GM12865 (cell line): ENCODE results near the gene DYSF.

Experiments
- DNase-seq: peaks from one replicate; pipeline ENCODE4 v3.0.0; 2010; ENCODE audit warnings: low read depth
- H3K4me3 ChIP-seq: 2 replicates; pipeline ENCODE4 v1.5.1; 2011; ENCODE audit warnings: mild to moderate bottlenecking, low read depth, low read length, control low read depth
- TF ChIP-seq, protein P1 (sequence below): IDR thresholded peaks from 2 replicates; pipeline ENCODE4 v1.5.1; 2011; ENCODE audit warnings: low read length, control low read depth, low read depth, inconsistent platforms; ENCODE audit not compliant: insufficient read depth; ENCODE audit errors: missing control alignments

Gene DYSF

DNA sequence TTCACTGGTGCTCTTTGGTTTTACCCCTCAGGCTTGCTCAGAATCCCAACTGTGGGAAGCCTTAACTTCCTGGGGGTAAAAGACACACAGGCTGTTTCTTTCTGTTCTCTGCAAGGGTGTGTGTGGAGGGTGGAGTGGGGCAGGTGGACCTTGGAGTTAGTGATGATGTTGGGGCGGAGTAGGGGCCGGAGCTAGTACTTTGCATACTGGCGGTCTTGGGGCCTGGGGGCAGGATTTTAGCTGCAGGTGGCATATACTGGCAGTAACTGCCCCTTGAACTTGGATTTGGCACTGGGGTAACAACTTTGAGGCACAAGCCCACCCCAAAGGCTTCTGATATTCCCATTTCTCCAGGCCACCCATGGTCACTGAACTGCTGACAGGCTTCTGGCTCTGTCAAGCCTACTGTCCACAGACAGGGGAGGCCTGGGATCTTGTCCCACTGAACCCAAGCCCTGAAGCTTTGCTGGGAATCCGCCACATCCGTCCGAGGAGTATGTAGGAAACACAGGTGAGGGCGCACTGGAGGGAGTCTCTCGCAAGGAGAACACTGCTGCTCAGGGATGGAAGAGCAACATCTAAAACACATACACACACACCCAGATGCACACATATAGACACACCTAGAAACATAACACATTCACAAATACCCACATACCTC is 258.9 kb downstream of the DYSF start:
- no peak overlapping the region for H3K4me3 ChIP-seq
- TF ChIP-seq, protein P1, sequence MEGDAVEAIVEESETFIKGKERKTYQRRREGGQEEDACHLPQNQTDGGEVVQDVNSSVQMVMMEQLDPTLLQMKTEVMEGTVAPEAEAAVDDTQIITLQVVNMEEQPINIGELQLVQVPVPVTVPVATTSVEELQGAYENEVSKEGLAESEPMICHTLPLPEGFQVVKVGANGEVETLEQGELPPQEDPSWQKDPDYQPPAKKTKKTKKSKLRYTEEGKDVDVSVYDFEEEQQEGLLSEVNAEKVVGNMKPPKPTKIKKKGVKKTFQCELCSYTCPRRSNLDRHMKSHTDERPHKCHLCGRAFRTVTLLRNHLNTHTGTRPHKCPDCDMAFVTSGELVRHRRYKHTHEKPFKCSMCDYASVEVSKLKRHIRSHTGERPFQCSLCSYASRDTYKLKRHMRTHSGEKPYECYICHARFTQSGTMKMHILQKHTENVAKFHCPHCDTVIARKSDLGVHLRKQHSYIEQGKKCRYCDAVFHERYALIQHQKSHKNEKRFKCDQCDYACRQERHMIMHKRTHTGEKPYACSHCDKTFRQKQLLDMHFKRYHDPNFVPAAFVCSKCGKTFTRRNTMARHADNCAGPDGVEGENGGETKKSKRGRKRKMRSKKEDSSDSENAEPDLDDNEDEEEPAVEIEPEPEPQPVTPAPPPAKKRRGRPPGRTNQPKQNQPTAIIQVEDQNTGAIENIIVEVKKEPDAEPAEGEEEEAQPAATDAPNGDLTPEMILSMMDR: no peak
- DNase-seq: no peak

DNA sequence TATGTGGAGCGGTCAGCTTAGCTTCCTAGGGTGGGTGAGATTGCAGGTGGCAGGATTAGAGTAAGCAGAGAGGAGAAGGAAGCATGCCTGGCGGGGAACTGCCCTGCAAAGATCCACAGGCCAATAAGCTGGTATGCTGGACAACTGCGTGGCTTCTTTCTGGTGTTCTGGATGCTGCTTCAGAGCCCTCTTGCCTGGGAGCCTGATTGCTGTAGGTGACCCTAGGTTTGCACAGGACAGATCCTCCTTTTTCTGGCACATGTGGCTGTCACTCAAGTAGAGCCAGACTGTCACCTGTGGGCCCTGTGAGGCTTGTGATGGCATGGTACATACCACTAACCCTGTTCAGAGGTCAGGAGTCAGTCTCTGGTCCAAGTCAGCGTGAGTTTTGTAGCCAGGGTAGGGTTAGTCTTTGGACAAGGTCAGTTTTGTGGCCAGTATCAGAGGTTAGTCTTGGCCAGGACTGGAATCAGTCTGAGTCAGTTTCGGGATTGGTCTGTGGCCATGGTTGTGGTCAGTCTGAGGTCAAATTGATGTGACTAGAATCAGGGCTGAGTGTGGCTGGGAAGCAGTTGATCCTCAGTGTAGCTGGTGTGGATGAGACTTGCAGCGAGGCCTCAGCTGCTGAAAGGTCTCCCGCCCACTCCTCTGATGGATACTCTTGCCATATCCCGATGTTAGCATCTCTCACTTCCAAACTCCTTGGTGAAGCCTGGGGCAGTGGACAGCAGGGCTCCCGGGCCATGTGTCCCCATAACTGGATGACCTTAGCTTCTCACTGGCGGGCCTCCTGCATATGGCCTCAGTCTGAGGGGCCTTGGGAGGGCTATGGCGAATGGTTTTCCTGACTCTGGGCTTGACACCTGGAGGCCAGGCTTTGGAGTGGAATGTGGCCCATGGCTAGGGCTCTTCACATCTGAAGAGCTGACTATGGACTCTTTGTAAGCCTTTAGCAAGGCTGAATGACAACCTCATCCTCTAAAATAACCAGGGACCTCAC is 260.5 kb downstream of the DYSF start:
- TF ChIP-seq, protein P1: no peak
- H3K4me3 ChIP-seq: no peak overlapping the region
- DNase-seq: no peak

DNA sequence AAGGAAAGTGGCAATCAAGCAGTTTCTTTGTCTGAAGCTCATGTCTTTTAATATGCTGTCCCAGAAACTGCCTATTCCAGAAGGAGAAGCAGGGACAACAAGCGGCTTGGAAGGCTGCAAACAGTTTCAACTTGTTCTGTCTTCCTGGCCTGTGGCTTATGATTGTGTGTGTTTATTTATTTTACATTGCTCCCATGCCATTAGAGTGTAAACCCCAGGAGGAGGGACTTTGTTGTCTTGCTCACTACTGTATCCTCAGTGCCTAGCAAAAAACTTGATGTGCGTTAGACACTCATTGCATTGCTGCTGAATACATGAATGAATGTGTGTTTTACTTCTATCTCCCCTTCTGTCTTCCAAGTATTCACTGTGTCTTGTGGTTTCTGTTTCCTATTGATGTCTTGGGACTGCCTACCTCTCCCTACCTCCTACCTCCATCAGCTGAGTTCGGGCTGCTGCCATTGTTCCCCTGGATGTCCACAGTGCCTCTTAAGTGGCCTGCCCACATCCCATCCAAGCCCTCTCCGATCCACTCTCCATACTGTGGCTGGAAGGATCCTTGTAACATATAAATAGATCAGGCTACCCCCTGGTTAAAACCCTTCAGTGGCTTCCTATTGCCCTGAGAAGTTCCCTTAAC is 261.4 kb downstream of the DYSF start:
- DNase-seq: no peak
- H3K4me3 ChIP-seq: no peak overlapping the region
- TF ChIP-seq, protein P1: no peak

DNA sequence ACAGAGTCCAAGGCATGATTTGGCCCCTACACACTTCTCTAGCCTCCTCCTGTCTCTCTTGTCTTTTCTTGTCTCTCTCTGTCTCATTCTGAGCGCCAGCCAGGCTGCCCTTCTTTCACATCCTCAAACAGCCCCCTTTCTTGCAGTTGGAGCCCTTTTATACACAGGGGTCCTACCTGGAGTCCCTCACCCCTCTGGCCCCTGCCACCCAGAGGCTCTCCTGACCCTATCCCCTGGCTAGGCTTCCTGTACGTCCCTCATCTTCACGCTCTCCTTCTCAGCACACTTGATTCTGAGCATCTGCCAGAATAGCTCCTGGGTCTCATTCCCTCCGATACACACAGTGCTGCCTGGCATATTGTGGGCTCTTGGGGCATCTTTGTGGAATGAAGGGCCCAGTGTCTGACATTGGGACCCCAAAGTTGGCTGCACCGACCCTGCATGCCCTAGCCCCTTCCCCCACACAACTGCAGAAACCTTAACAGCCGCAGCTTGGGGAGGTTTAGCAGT is 261.9 kb downstream of the DYSF start:
- H3K4me3 ChIP-seq: no peak overlapping the region
- TF ChIP-seq, protein P1: no peak
- DNase-seq: no peak

DNA sequence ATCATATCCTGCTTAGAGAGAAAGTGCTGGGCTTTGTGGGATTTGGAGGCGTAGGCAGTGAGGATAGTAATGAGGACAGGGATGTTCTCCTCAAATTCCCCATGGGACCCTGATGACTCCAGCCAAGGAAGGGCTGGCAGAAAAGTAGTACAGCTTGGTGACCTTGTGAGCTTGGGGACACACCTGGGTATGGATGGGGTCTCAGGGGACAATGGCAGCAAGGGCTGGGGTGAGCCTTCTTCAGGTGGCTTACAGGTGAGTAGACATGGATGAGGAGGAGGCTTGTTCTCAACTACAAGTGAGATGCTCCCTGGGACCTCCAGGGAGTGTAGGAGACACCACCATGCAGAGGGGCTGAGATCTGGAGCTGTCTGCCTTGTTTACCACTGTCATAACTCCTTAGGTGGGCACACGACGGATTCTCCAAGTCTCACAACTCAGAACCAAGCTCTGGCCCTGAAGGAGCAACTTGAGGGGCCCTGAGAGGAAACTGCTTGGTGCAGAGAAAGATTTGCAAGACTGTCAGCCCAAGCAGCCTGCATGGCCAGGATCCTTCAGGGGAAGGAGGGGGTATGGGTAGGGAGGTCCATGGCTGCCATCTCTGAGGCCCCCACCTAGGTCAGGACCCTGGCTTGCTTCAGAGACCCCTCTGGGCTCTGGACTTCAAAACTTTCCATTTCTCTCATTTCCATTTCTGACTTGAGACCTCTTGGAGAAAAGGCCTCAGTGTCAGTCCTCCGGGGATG is 262.8 kb downstream of the DYSF start:
- H3K4me3 ChIP-seq: no peak overlapping the region
- no peak for DNase-seq
- TF ChIP-seq, protein P1: no peak
